NCI-H128 (cell line): ENCODE measurements around the gene SERPIND1.
"Not testable (repeated sequence)": the region's sequence is repeated elsewhere in the genome, so short reads cannot be mapped to it uniquely, and the experiment has no call there.

Experiments
- DNase-seq: peaks from one replicate; lab custom pipeline; 2025; ENCODE audit not compliant: unreplicated experiment; lab: John Stamatoyannopoulos, UW

SERPIND1 gene

GRCh38 chr22:20814221-20814808 lies 40.4 kb downstream of the SERPIND1 start:
- DNase-seq, result no peak

GRCh38 chr22:20815477-20816050 lies 41.7 kb downstream of the SERPIND1 start:
- no peak for DNase-seq

GRCh38 chr22:20816559-20816958 lies 42.6 kb downstream of the SERPIND1 start:
- DNase-seq, result no peak

GRCh38 chr22:20818471-20818870 lies 44.6 kb downstream of the SERPIND1 start:
- no peak for DNase-seq

GRCh38 chr22:20819471-20819870 lies 45.6 kb downstream of the SERPIND1 start:
- DNase-seq, result no peak

GRCh38 chr22:20821717-20822239 lies 47.9 kb downstream of the SERPIND1 start:
- DNase-seq, result not testable (repeated sequence)

GRCh38 chr22:20822240-20822639 lies 48.3 kb downstream of the SERPIND1 start:
- no peak for DNase-seq

- no peak for DNase-seq
Observed at GRCh38 chr22:20823264-20823663, 49.4 kb downstream of the SERPIND1 start.

- DNase-seq, result not testable (repeated sequence)
Observed at GRCh38 chr22:20825216-20825615, 51.3 kb downstream of the SERPIND1 start.

GRCh38 chr22:20825624-20826023 lies 51.7 kb downstream of the SERPIND1 start:
- no peak for DNase-seq

GRCh38 chr22:20826373-20827152 lies 52.6 kb downstream of the SERPIND1 start:
- not testable (repeated sequence) for DNase-seq

GRCh38 chr22:20829491-20830134 lies 55.7 kb downstream of the SERPIND1 start:
- DNase-seq, result no peak

GRCh38 chr22:20833225-20833665 lies 59.3 kb downstream of the SERPIND1 start:
- DNase-seq, result no peak

GRCh38 chr22:20834206-20834605 lies 60.3 kb downstream of the SERPIND1 start:
- no peak for DNase-seq

GRCh38 chr22:20834725-20835124 lies 60.8 kb downstream of the SERPIND1 start:
- no peak for DNase-seq
